Keratinocyte (primary cell): ENCODE results near the gene MIA. TPM values are rescaled to one million over a fixed set of nuclear protein-coding genes. Genes with fewer than 3 reads are reported as not detected.
A peak's percentile ranks its signal among the peaks of the same experiment; 100 is the strongest.
"Not testable (repeated sequence)": the region's sequence is repeated elsewhere in the genome, so short reads cannot be mapped to it uniquely, and the experiment has no call there.

Experiments
- DNase-seq: peaks from one replicate; pipeline ENCODE4 v3.0.0-alpha.2; 2011; ENCODE audit warnings: low read depth, missing footprints, low spot score
- FAIRE-seq: peaks from 2 replicates; lab custom pipeline; 2011; peaks lifted over from hg19 to GRCh38; lab: Jason Lieb, UNC
- H2AFZ ChIP-seq: 2 replicates; pipeline ENCODE4 v1.6.0; 2012; ENCODE audit warnings: low read length, control low read depth, inconsistent platforms; ENCODE audit not compliant: control insufficient read depth
- H3K27ac ChIP-seq: 2 replicates; pipeline ENCODE4 v1.5.1; 2011; ENCODE audit warnings: low read length; ENCODE audit not compliant: control insufficient read depth, insufficient read depth
- H3K27me3 ChIP-seq: 3 replicates; pipeline ENCODE4 v1.6.0; 2011; ENCODE audit warnings: low read length; ENCODE audit not compliant: control insufficient read depth, insufficient read depth; ENCODE audit errors: extremely low read depth
- H3K36me3 ChIP-seq, 2 experiments: 2 replicates in 1 of 2; 3 replicates in 1 of 2; pipeline ENCODE4 v1.5.1; 2011; ENCODE audit warnings: low read length in 2 of 2, mild to moderate bottlenecking in 1 of 2; ENCODE audit not compliant: control insufficient read depth in 2 of 2, insufficient read depth in 2 of 2; ENCODE audit errors: extremely low read depth in 1 of 2
- H3K4me1 ChIP-seq: 3 replicates; pipeline ENCODE4 v1.5.1; 2011; ENCODE audit warnings: low read length; ENCODE audit not compliant: control insufficient read depth, insufficient read depth; ENCODE audit errors: extremely low read depth
- H3K4me2 ChIP-seq: 3 replicates; pipeline ENCODE4 v1.6.0; 2011; ENCODE audit warnings: low read depth, low read length; ENCODE audit not compliant: control insufficient read depth, insufficient read depth; ENCODE audit errors: extremely low read depth
- H3K4me3 ChIP-seq, 3 experiments: fragments of 200-600 bp in 1 of 3; sonication (generic) in 1 of 3; 2 replicates in 2 of 3; 3 replicates in 1 of 3; pipeline ENCODE4 v1.5.1; 2011 to 2016; ENCODE audit warnings: low read length in 3 of 3, mild to moderate bottlenecking in 3 of 3, control low read depth in 2 of 3, inconsistent platforms in 1 of 3, low read depth in 1 of 3, mixed read lengths in 1 of 3, mixed run types in 1 of 3, moderate library complexity in 1 of 3; ENCODE audit not compliant: control insufficient read depth in 2 of 3, insufficient read depth in 2 of 3; ENCODE audit errors: extremely low read depth in 1 of 3
- H3K79me2 ChIP-seq: 2 replicates; pipeline ENCODE4 v1.6.0; 2012; ENCODE audit warnings: low read length; ENCODE audit not compliant: control insufficient read depth, insufficient read depth
- H3K9ac ChIP-seq: 3 replicates; pipeline ENCODE4 v1.6.0; 2011; ENCODE audit warnings: low read length; ENCODE audit not compliant: control insufficient read depth, insufficient read depth; ENCODE audit errors: extremely low read depth
- H3K9me1 ChIP-seq: 3 replicates; pipeline ENCODE4 v1.6.0; 2011; ENCODE audit warnings: low read length; ENCODE audit not compliant: control insufficient read depth, insufficient read depth; ENCODE audit errors: extremely low read depth
- H3K9me3 ChIP-seq: 2 replicates; pipeline ENCODE4 v1.5.1; 2012; ENCODE audit warnings: low read depth, low read length; ENCODE audit not compliant: control insufficient read depth
- H4K20me1 ChIP-seq: 3 replicates; pipeline ENCODE4 v1.6.0; 2011; ENCODE audit warnings: low read length; ENCODE audit not compliant: control insufficient read depth, insufficient read depth; ENCODE audit errors: extremely low read depth
- EZH2 ChIP-seq: IDR thresholded peaks from one replicate; pipeline ENCODE4 v1.6.1; 2012; ENCODE audit warnings: inconsistent platforms, mild to moderate bottlenecking, low read length, moderate library complexity
- dilution Hi-C: fragments of 300-500 bp; cut with MboI; formaldehyde crosslinking; loops from one replicate; pipeline ENCODE4 v1.7.0; 2020; ENCODE audit warnings: low sequenced_read_pairs; ENCODE audit not compliant: extremely low pct_ligation_motif_present
- polyA minus RNA-seq, 3 experiments: library from RNA; depleted of rRNA, polyadenylated mRNA; stranded (reverse); fragments of >200 nt; gene quantifications; 1 replicate in 1 of 3; 2 replicates in 1 of 3; 3 replicates in 1 of 3; pipeline ENCODE4 v1.2.3, GENCODE V29; 2011
- polyA plus RNA-seq, 5 experiments: library from polyadenylated mRNA; depleted of rRNA in 3 of 5; stranded (reverse) in 3 of 5; stranded (forward) in 1 of 5; unstranded in 1 of 5; fragments of >200 nt; gene quantifications; 1 replicate in 1 of 5; 2 replicates in 3 of 5; 3 replicates in 1 of 5; pipeline versions ENCODE4 v1.2.1 to v1.2.3, GENCODE V29; 2011 to 2012; ENCODE audit warnings: missing spikeins in 2 of 5, low read depth in 1 of 5, low replicate concordance in 1 of 5
- TF ChIP-seq, protein P1 (sequence below), 3 experiments: IDR thresholded peaks in 1 of 3; conservative IDR thresholded peaks in 1 of 3; optimal IDR thresholded peaks in 1 of 3; 2 replicates in 2 of 3; 3 replicates in 1 of 3; pipeline versions ENCODE3 to v1.5.1; 2011; ENCODE audit warnings: low read length in 3 of 3, mild to moderate bottlenecking in 3 of 3, moderate library complexity in 2 of 3, control low read depth in 1 of 3, inconsistent platforms in 1 of 3; ENCODE audit not compliant: insufficient read depth in 2 of 3; ENCODE audit errors: extremely low read depth in 1 of 3

Gene MIA
- polyA plus RNA-seq (3.4 to 7.4 TPM (median 5.5 TPM) in 3 replicates), polyA minus RNA-seq (2.4 to 8.9 TPM (median 5.7 TPM) in 3 replicates)
- not detected for polyA plus RNA-seq (2011; ENCODE audit: low read depth)
- 2.2 and 6.2 TPM in 2 replicates for polyA plus RNA-seq (2011; cell fraction: cytosol; rRNA removed)
- 0.76 and 3.1 TPM in 2 replicates for polyA plus RNA-seq (2011; cell fraction: nucleus; rRNA removed)
- 2.2 and 15.4 TPM in 2 replicates for polyA plus RNA-seq (2012; ENCODE audit: low replicate concordance)
- not detected for polyA minus RNA-seq (2011; cell fraction: cytosol; rRNA and poly(A)+ RNA removed)
- polyA minus RNA-seq (2011; cell fraction: nucleus; rRNA and poly(A)+ RNA removed): 3.2 TPM in 1 of 2 replicates, not detected in the other

DNA sequence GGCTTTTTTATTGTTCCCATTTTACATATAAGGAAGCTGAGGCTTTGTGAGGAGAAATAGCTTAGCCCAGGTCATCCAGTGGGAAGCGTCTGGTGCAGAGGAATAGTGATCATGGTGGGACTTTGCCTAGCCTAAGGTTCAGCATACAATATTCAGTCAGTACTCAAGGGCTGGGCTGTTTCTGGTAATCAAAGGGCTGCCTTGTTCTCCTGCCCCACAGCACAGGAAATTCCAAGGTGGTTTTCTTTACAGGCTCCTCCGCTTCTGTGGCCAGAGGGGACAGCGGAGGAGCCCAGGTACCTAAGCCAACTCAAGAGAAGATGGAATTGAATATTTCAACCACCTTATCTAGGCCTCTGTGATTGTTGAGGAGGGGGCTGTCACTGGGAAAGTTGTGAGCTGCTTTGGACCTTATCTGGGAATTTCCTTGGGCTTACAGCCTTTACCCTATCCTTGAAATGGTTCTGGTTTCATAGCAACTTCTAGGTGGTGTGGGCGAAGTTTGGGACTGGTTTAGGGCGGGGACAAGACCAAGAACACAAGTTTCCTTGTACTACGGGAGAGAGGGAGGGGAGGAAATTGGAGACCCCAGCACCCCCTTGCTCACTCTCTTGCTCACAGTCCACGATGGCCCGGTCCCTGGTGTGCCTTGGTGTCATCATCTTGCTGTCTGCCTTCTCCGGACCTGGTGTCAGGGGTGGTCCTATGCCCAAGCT lies at the start of gene MIA:
MIA (plus strand) TSS at position 606 of the 716 bp plus-strand sequence; CDS start at position 628, 22 bp downstream.
- peak within 1 kb of the TSS; percentile 65 for H3K4me2 ChIP-seq
- H3K9me1 ChIP-seq: no peaks in the 10 kb centered on the region
- dilution Hi-C loops: no loop called here
- H3K4me3 ChIP-seq: peak within 1 kb of the TSS in 1 of 3 experiments; percentile 26
- FAIRE-seq (no peak), DNase-seq (no peak)
- no peak for TF ChIP-seq EZH2
- TF ChIP-seq, protein P1, sequence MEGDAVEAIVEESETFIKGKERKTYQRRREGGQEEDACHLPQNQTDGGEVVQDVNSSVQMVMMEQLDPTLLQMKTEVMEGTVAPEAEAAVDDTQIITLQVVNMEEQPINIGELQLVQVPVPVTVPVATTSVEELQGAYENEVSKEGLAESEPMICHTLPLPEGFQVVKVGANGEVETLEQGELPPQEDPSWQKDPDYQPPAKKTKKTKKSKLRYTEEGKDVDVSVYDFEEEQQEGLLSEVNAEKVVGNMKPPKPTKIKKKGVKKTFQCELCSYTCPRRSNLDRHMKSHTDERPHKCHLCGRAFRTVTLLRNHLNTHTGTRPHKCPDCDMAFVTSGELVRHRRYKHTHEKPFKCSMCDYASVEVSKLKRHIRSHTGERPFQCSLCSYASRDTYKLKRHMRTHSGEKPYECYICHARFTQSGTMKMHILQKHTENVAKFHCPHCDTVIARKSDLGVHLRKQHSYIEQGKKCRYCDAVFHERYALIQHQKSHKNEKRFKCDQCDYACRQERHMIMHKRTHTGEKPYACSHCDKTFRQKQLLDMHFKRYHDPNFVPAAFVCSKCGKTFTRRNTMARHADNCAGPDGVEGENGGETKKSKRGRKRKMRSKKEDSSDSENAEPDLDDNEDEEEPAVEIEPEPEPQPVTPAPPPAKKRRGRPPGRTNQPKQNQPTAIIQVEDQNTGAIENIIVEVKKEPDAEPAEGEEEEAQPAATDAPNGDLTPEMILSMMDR (optimal IDR thresholded peaks at IDR 0.05 in 1 of 3, IDR thresholded peaks at IDR 0.05 in 1 of 3, conservative IDR thresholded peaks at IDR 0.05 in 1 of 3; ENCODE audit: extremely low read depth in 1 of 3, insufficient read depth in 2 of 3, low read length in 3 of 3): no peak
- H3K27me3 ChIP-seq: no peaks in the 10 kb centered on the region
- peaks cover 26% of the 10 kb centered on the region for H3K4me1 ChIP-seq
- H4K20me1 ChIP-seq: no peaks in the 10 kb centered on the region
- peak within 1 kb of the TSS; percentile 67 for H2AFZ ChIP-seq
- no peaks in the 10 kb centered on the region for H3K79me2 ChIP-seq
- H3K36me3 ChIP-seq: no peaks in the 10 kb centered on the region
- H3K27ac ChIP-seq: peak within 1 kb of the TSS; percentile 65
- peak within 1 kb of the TSS; percentile 9 for H3K9ac ChIP-seq
- no peaks in the 10 kb centered on the region for H3K9me3 ChIP-seq

GRCh38 chr19:40726279-40726678 lies 49.0 kb upstream of the MIA start:
- no peak overlapping the region for H3K27ac ChIP-seq
- FAIRE-seq (no peak), DNase-seq (no peak)
- H3K9ac ChIP-seq: no peak overlapping the region
- H3K79me2 ChIP-seq: peaks cover 51% of the 10 kb centered on the region
- TF ChIP-seq, protein P1 (optimal IDR thresholded peaks at IDR 0.05 in 1 of 3, IDR thresholded peaks at IDR 0.05 in 1 of 3, conservative IDR thresholded peaks at IDR 0.05 in 1 of 3; ENCODE audit: extremely low read depth in 1 of 3, insufficient read depth in 2 of 3, low read length in 3 of 3): no peak
- TF ChIP-seq EZH2: no peak
- H3K36me3 ChIP-seq: peaks cover 39 to 42% of the 10 kb centered on the region in 2 experiments
- H3K27me3 ChIP-seq: no peaks in the 10 kb centered on the region
- H3K4me2 ChIP-seq: no peak overlapping the region
- H2AFZ ChIP-seq: no peak overlapping the region
- H3K9me3 ChIP-seq: no peaks in the 10 kb centered on the region
- peaks cover 2% of the 10 kb centered on the region for H3K9me1 ChIP-seq
- dilution Hi-C loops: no loop called here
- H3K4me1 ChIP-seq: peaks cover 12% of the 10 kb centered on the region
- no peak overlapping the region for H3K4me3 ChIP-seq
- H4K20me1 ChIP-seq: peaks cover 3% of the 10 kb centered on the region

- H3K36me3 ChIP-seq: peaks cover 47 to 55% of the 10 kb centered on the region in 2 experiments
Observed at GRCh38 chr19:40730065-40730464, 45.3 kb upstream of the MIA start.

More at GRCh38 chr19:40730065-40730464, 45.3 kb upstream of the MIA start:
- H2AFZ ChIP-seq, H3K9me1 ChIP-seq, dilution Hi-C loops, H3K4me2 ChIP-seq, H3K9ac ChIP-seq, H4K20me1 ChIP-seq, H3K4me1 ChIP-seq, DNase-seq, H3K27ac ChIP-seq, FAIRE-seq, H3K4me3 ChIP-seq, H3K27me3 ChIP-seq, H3K9me3 ChIP-seq: not testable (repeated sequence)
- H3K79me2 ChIP-seq: peaks cover 19% of the 10 kb centered on the region
